Epithelial cell of esophagus (primary cell): Measurements from ENCODE around the gene MACIR.

ENCODE experiments used
- DNase-seq: peaks from one replicate; pipeline ENCODE4 v3.0.0; 2010; ENCODE audit warnings: low read depth
- H3K4me3 ChIP-seq: 2 replicates; pipeline ENCODE4 v1.5.1; 2011; ENCODE audit warnings: mild to moderate bottlenecking, low read length, control low read depth
- TF ChIP-seq, protein P1 (sequence below): IDR thresholded peaks from 2 replicates; pipeline ENCODE4 v1.5.1; 2011; ENCODE audit warnings: low read depth, mild to moderate bottlenecking, low read length, control low read depth, inconsistent platforms; ENCODE audit not compliant: insufficient read depth; ENCODE audit errors: missing control alignments

Gene MACIR

DNA sequence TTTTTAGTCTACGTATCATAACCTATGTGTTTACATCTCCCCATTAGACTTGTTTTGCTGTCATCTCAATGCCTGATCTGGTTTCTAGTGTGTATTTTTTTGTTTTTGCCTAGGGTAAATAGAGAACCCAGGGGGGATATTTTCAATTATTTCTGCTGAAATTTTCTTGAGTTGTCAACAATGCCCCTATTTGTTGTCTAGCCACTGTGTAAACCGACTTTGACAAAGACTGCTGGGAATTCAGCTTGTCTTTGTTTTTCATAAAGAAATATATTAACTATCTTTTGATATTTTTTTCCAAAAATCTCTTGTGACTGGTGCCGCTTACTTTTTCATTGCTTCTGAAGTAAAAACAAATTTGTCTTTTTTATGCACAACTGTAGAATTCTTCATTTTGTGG, 28.1 kb downstream of the MACIR start:
- TF ChIP-seq, protein P1, sequence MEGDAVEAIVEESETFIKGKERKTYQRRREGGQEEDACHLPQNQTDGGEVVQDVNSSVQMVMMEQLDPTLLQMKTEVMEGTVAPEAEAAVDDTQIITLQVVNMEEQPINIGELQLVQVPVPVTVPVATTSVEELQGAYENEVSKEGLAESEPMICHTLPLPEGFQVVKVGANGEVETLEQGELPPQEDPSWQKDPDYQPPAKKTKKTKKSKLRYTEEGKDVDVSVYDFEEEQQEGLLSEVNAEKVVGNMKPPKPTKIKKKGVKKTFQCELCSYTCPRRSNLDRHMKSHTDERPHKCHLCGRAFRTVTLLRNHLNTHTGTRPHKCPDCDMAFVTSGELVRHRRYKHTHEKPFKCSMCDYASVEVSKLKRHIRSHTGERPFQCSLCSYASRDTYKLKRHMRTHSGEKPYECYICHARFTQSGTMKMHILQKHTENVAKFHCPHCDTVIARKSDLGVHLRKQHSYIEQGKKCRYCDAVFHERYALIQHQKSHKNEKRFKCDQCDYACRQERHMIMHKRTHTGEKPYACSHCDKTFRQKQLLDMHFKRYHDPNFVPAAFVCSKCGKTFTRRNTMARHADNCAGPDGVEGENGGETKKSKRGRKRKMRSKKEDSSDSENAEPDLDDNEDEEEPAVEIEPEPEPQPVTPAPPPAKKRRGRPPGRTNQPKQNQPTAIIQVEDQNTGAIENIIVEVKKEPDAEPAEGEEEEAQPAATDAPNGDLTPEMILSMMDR, result no peak
- no peak for DNase-seq
- no peak overlapping the region for H3K4me3 ChIP-seq

DNA sequence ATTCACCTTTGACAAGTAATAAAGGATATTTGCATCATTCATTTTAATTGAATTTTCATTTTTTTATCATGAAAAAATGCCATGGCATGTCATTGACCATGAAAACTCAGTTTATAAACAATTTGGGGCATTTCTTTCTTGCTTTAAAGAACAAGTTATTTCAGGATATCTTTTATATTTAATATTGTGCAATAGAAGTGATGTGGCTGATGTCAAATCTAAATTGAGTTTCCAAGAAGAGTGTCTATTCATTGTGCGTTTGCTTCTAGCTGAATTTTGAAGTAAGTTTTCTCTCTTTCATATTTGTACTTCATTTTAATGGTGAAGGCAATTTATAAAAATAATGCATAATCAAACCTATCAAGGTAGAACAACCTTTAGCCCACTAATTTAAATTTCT, 30.5 kb downstream of the MACIR start:
- DNase-seq, result no peak
- TF ChIP-seq, protein P1, result no peak
- no peak overlapping the region for H3K4me3 ChIP-seq

DNA sequence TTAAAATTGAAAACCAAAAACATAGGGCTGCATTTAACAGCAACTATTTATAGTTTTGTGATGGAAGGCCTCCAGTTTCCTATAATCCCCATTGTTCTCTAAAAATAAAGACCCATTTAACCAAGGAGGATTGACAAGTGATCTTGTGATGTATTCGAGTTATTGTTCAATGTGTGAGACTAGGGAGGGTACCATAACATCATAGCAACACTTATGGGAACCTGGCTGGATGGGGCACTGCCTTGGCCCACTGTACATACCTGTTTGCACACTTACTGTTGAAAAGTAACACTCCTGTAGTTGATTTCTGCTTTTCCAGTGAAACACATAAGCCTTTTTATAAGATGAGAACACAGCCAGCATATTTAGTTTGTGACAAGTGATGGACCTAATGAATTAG, 32.3 kb downstream of the MACIR start:
- no peak overlapping the region for H3K4me3 ChIP-seq
- DNase-seq, result no peak
- TF ChIP-seq, protein P1, result no peak

DNA sequence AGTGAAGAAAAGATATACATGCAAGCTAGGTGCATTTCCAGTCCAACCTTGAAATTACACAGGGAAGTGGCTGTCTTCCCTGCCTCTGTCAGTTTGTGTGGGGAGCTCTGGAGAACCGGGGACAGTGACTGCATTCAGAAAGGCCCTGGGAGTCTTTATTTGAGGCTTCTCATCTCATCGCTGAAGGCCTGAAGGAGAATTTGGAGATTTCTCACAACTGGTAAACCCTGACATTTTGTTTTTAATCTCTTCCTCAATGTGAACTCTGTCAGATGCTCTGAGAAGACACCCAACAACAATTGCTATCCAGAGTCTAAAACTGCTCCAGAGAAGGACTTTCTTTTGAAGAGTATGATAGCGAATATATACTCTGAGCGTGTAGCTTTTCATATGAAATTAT, 33.0 kb downstream of the MACIR start:
- no peak overlapping the region for H3K4me3 ChIP-seq
- no peak for DNase-seq
- TF ChIP-seq, protein P1, result no peak

DNA sequence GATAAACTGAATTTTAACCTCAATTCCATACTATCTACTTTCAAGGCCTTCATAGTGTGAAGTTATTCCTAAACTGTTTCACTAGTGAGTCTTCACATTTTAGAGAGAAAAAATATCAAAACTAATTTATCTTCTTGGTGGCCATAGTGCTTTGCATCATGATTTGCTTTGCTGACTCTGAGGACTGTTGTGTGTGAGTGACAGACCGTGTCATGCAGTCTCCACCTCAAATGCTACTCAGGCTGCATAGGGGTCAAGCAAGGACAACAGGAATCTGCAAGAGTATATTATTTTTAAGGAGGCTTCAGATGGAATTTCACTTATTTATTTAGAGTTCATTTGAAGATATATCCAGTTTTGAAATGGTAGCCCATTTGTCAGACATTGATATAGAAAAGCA, 34.5 kb downstream of the MACIR start:
- TF ChIP-seq, protein P1, result no peak
- no peak for DNase-seq
- H3K4me3 ChIP-seq, result no peak overlapping the region

DNA sequence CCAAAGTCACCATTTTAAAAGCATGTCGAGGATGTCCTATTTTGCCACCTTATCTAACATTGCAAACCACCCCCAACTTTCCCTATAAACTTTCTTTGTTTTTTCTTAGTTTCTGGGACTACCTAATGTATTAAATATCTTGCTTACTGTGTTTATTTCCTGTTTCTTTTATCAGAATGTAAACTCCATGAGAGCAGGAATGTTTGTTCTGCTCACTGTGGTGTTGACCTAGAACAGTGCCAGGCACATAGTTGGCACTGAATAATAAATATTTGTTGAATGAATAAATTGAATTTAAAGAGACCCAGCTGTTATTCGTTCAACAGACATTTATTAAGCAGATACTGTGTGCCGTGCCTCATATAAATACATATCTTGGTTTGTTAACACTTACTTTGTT, 35.2 kb downstream of the MACIR start:
- TF ChIP-seq, protein P1, result no peak
- DNase-seq, result no peak
- H3K4me3 ChIP-seq, result no peak overlapping the region

DNA sequence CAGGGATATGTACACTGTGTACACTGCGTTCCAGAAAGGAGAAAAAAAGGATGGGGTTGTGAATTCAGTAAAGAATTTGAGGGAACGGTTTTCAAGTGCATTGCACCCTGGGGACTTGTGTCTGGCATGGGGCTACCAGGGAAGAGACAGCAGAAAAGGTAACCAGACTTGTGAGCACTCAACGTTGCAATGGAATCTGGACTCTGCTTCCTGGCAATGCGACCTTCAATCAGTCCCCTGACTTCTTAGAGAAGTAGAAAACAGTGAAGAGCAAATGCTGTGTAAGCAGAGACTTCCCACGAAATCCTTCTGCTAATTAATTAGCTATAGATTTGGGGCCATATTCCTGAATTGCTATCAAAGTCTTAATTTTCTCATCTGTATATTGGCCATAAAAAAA, 36.3 kb downstream of the MACIR start:
- DNase-seq, result no peak
- TF ChIP-seq, protein P1, result no peak
- no peak overlapping the region for H3K4me3 ChIP-seq
